Mammary epithelial cell (primary cell): ENCODE results near the gene PTPRM.

ENCODE experiments used
- CTCF ChIP-seq, 2 donors: IDR thresholded peaks in 1 of 2; conservative IDR thresholded peaks in 1 of 2; 2 replicates each; pipeline ENCODE4 v1.5.1; 2011 to 2012; ENCODE audit warnings: inconsistent platforms in 2 of 2, low read length in 2 of 2, mild to moderate bottlenecking in 2 of 2, control low read depth in 1 of 2, low read depth in 1 of 2; ENCODE audit not compliant: insufficient read depth in 1 of 2; ENCODE audit errors: extremely low read depth in 1 of 2
- EZH2 ChIP-seq: IDR thresholded peaks from 2 replicates; pipeline ENCODE4 v1.6.1; 2012; ENCODE audit warnings: low read length, inconsistent platforms, borderline replicate concordance

GRCh38 chr18:7902399-7902839 is 335.3 kb downstream of the PTPRM start:
- TF ChIP-seq CTCF (conservative IDR thresholded peaks at IDR 0.05 in 1 of 2, IDR thresholded peaks at IDR 0.05 in 1 of 2; ENCODE audit: extremely low read depth in 1 of 2, insufficient read depth in 1 of 2, low read depth in 1 of 2, low read length in 2 of 2) (no peak), EZH2 (no peak)
